Thymus (tissue), 11 donors: Measurements from ENCODE around the gene RRAGD. TPM values are rescaled to one million over a fixed set of nuclear protein-coding genes. Genes with fewer than 3 reads are reported as not detected.

Source experiments
- DNase-seq, 9 donors: peaks; one replicate each; pipeline ENCODE4 v3.0.0-alpha.2; 2013; ENCODE audit warnings: low spot score in 9 of 9, low read depth in 6 of 9, missing footprints in 1 of 9
- H3K27ac ChIP-seq, 2 donors: one replicate each; pipeline ENCODE4 v1.5.1; 2013; ENCODE audit warnings: control low read depth in 1 of 2, low read depth in 1 of 2, low read length in 1 of 2, mild to moderate bottlenecking in 1 of 2, moderate library complexity in 1 of 2
- H3K27me3 ChIP-seq, 2 donors: one replicate each; pipeline ENCODE4 v1.5.1; 2013; ENCODE audit warnings: low read length in 1 of 2; ENCODE audit not compliant: control insufficient read depth in 2 of 2, insufficient read depth in 1 of 2
- H3K36me3 ChIP-seq, 2 donors: one replicate each; pipeline ENCODE4 v1.5.1; 2013; ENCODE audit warnings: low read length in 1 of 2, mild to moderate bottlenecking in 1 of 2, moderate library complexity in 1 of 2; ENCODE audit not compliant: control insufficient read depth in 2 of 2, insufficient read depth in 2 of 2
- H3K4me1 ChIP-seq, 2 donors: one replicate each; pipeline ENCODE4 v1.5.1; 2013; ENCODE audit warnings: low read length in 2 of 2; ENCODE audit not compliant: control insufficient read depth in 2 of 2, insufficient read depth in 2 of 2
- H3K4me3 ChIP-seq, 2 donors: one replicate each; pipeline ENCODE4 v1.5.1; 2013; ENCODE audit warnings: low read length in 2 of 2, control low read depth in 1 of 2, mild to moderate bottlenecking in 1 of 2
- H3K9me3 ChIP-seq, 2 donors: one replicate each; pipeline ENCODE4 v1.5.1; 2013; ENCODE audit warnings: low read length in 1 of 2, mild to moderate bottlenecking in 1 of 2; ENCODE audit not compliant: control insufficient read depth in 2 of 2, insufficient read depth in 1 of 2
- WGBS: extraction: QIAGEN DNeasy Blood & Tissue Kit; methylation state at CpG from one replicate; pipeline ENCODE4 v1.1.7; 2013; 5-methylcytosine and 5-hydroxymethylcytosine counted together
- polyA plus RNA-seq: library from polyadenylated mRNA; stranded (reverse); fragments of 200-250 nt; gene quantifications from one replicate; pipeline ENCODE4 v1.2.3, GENCODE V29; 2013
- total RNA-seq: library from RNA; stranded (reverse); fragments of 120-200 nt; gene quantifications from one replicate; pipeline ENCODE4 v1.2.4, GENCODE V29; 2013
- donor health status: healthy.

Gene RRAGD
- total and polyA plus RNA-seq, 2 donors, result 13.0 to 17.9 TPM

DNA sequence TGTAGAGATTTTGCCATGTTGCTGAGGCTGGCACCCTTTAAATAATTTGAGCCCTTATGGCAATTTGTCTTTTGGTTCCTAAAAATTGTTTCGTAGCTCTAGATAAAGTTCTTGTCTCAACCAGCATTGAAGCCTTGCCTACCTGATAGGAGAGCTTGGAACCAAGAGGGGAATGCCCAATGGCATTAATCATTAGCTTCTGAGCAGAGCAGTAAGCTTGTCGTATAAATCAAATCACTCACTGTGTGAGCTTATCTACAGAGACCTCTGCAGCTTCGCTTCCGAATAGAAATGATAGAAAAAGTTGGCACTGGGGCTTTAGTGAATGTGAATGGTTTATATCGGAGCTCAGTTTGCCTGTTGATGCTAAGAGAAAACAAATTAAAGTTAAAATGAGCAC lies 31.6 kb upstream of the RRAGD start:
- 92% methylated on average over 5 of the region's 5 CpGs for WGBS
- Histone ChIP-seq H3K27me3 (no peaks in the 10 kb centered on the region), H3K36me3 (no peaks in the 10 kb centered on the region), H3K9me3 (no peaks in the 10 kb centered on the region), H3K4me3 (no peak overlapping the region), H3K27ac (no peak overlapping the region), H3K4me1 (no peaks in the 10 kb centered on the region)
- DNase-seq, result no peak

DNA sequence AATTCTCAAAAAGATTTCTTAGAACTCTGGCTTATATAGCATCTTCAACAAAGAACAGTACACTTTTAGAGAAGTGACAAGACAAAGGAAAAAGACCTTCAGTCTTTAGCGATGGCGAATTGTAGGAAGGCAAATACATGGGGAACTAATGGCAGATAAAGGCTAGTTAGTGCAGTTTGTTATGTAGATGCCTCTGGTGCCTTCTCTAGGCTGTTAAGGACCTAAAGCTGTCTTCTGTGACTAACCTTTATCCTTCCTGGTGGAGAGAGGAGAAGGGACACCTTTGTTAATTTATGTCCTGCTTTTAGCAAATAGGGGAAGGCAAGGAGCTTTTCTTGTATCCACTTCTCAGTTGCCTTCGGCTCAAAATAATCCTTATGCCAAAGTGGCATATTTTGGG lies 28.1 kb upstream of the RRAGD start:
- Histone ChIP-seq H3K36me3 (no peaks in the 10 kb centered on the region), H3K4me1 (no peaks in the 10 kb centered on the region), H3K4me3 (no peak overlapping the region), H3K9me3 (no peaks in the 10 kb centered on the region), H3K27me3 (peaks cover 0 to under 1% of the 10 kb centered on the region in 2 donors), H3K27ac (no peak overlapping the region)
- no peak for DNase-seq
- WGBS, result 95% methylated on average over 3 of the region's 3 CpGs

DNA sequence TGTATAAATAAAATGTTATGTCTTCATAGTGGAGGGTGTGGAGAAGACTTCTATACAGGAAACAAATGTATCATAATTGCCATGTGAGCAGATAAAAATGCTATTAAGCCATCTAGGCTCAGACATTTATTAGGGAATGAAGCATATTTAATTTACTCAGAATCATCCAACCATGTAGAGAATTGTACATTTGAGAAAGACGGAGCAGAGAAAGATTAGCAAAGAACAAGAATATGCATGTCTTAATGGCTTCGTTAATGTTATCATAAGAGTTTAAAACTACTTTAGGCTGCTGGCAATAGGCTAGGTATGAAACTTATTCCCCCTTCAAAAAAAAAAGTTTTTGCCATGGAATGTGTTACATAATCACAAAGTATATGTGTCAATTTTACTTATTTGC lies 26.9 kb upstream of the RRAGD start:
- no peaks in the 10 kb centered on the region for H3K9me3 ChIP-seq
- no peak overlapping the region for H3K4me3 ChIP-seq
- WGBS, result 94% methylated on average over 2 of the region's 2 CpGs
- H3K27me3 ChIP-seq, result peaks cover 0 to 11% of the 10 kb centered on the region in 2 donors
- H3K4me1 ChIP-seq, result no peaks in the 10 kb centered on the region
- DNase-seq, result no peak
- H3K27ac ChIP-seq, result no peak overlapping the region
- H3K36me3 ChIP-seq, result no peaks in the 10 kb centered on the region

DNA sequence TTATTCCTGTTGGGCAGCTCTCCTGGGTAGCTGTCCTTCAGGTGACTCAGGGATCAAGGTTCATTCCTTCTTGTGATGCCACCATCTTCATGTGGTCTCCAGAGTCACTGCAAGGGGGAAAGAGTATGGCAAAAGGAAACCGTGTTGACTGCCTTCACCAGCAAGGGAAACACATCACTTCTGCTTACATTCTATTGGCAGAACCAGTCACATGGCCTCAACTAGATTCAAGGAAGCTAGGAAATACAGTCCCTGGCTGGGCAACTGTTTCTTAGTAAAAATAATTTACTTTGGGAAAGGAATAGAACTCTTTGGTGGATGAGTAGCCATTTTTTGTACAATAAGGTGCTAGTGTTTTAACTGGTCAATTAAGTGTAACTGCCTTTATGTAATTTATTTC lies 26.2 kb upstream of the RRAGD start:
- H3K4me3 ChIP-seq, result no peak overlapping the region
- H3K9me3 ChIP-seq, result no peaks in the 10 kb centered on the region
- H3K4me1 ChIP-seq, result peaks cover 0 to 7% of the 10 kb centered on the region in 2 donors
- no peak overlapping the region for H3K27ac ChIP-seq
- H3K27me3 ChIP-seq, result peaks cover 5 to 19% of the 10 kb centered on the region in 2 donors
- no peak for DNase-seq
- 87% methylated on average over 1 of the region's 1 CpG for WGBS
- no peaks in the 10 kb centered on the region for H3K36me3 ChIP-seq

DNA sequence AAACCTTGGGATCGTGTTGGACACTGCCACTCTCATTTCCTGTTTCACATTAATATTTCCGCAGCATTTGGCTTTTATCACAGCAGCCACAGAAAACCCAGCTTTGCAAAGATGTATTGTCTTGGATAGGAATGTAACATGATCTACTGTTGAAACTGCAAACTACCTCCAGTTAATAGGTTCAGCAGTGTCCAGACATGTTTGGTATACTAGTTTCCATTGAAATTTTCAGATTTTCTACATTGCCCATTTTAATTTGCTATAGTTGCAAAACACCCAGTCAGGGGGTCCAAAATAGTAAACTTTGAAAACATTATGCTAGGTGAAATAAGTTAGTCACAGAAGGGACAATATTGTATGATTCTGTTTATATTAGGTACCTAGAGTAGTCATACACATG lies 24.2 kb upstream of the RRAGD start:
- WGBS, result 70% methylated on average over 2 of the region's 2 CpGs
- no peak for DNase-seq
- H3K4me1 ChIP-seq, result peaks cover 3 to 14% of the 10 kb centered on the region in 2 donors

DNA sequence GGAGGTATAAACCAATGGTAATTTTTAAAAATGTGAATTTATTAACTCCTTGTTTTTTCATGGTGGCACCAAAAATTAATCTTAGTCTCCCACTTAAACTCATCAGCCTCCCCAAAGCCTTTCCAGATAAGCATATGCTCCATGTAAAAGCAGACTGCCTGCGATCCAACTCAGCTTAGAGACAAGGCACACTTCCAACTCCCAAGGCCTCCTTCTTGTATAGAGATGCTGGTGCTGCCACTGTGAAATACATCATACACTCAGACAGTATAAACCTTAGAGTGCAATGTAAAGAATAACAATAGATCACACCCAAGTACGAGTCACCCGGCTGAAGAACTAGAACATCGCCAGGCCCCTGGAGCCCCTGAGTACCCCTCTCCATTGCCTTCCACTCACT lies 22.9 kb upstream of the RRAGD start:
- no peak for DNase-seq
- Histone ChIP-seq H3K27ac (peak overlapping the region in 1 of 2 donors; percentile 3), H3K4me1 (peaks cover 3 to 14% of the 10 kb centered on the region in 2 donors), H3K9me3 (no peaks in the 10 kb centered on the region), H3K36me3 (no peaks in the 10 kb centered on the region), H3K27me3 (peaks cover 5 to 20% of the 10 kb centered on the region in 2 donors), H3K4me3 (no peak overlapping the region)
- WGBS, result 94% methylated on average over 4 of the region's 4 CpGs

More for the DNA sequence above, 24.2 kb upstream of the RRAGD start:
- Histone ChIP-seq H3K27me3 (peaks cover 5 to 20% of the 10 kb centered on the region in 2 donors), H3K4me3 (no peak overlapping the region), H3K27ac (no peak overlapping the region), H3K36me3 (no peaks in the 10 kb centered on the region), H3K9me3 (no peaks in the 10 kb centered on the region)

DNA sequence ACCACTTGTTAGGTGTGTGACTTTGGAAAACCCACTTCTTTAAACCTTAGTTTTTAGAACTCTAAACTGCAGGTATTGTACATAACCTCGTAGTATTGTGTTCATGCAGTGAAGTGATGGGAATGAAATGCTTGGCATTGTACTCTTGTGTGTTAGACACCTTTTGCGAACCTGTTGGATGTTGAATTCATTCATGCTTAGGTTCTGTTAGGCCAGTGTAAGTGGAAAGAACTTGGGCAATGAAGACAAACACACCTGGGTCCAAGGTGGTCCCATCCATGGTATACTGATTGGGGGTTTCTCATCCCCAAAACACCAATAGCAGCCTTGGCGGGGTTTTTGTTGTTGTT lies 22.1 kb upstream of the RRAGD start:
- Histone ChIP-seq H3K27ac (no peak overlapping the region), H3K4me3 (peak overlapping the region; percentile 49 to 74), H3K9me3 (no peaks in the 10 kb centered on the region), H3K27me3 (peaks cover 5 to 20% of the 10 kb centered on the region in 2 donors), H3K36me3 (no peaks in the 10 kb centered on the region), H3K4me1 (peaks cover 3 to 14% of the 10 kb centered on the region in 2 donors)
- 95% methylated on average over 3 of the region's 3 CpGs for WGBS
- DNase-seq, result no peak

DNA sequence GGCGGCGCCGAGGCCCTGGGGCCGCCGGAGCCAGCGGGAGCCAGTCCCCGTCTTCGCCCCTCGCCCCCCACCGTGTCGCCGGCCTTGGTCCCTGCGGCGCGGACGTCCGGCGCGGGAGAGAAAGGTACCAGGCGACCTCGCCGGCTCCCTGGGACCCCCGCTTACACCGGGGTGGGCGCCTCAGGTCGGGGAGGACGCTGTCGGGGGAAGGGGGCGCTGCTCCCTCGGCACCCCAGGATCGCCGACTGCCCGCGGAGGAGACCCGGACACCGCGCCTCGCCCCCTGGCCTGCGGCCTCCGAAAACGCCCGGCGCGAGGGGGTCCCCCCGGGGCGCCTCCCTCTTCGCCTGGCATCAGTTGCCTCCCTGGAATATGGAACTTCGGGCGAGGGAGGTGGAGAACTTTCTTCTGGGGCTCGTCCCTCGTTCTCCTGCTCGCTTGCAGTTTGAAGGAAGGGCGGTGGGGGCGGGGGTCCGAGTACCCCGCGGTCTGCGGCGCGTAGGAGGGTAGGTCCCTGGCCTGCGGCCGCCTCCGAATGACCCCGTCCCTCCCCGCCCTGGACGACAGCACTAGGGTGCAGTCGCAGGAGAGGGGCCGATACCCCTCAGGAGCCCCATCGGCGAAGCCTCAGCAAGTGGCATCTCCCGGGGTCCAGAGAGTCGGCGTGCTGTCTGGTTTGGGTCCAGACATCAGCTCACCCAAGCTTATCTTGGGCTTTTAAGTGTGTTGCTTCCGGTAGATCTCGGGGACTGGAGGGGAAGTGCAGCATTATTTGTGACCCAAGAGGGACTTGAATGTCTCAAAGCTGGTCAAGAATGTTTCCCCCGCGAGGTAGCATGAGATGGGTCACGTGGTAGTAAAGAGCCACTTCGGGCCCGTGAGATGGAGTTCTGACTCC lies 21.4 kb upstream of the RRAGD start:
- H3K4me1 ChIP-seq, result peaks cover 3 to 14% of the 10 kb centered on the region in 2 donors

DNA sequence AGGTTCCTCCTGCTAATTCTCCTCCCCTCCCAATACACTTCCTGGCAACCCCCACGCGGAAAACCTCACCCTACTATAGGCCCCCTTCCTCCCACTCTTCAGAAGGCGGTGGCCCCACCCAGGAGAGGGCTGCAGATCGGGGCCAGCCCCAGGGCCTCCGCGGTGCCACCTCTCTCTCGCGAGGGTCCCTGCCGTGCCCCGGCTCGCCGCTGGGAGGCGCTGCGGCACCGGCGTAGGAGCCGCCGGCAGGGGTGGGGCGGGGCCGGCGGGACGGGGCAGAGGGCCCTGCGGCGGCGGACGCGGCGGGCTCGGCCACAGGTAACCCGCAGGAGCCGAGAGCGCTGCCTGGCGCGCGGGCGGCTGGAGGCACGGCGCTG lies 20.8 kb upstream of the RRAGD start, which contains the start of gene ANKRD6:
TSS of gene ANKRD6 (plus strand) at position 278 of the 377 bp plus-strand sequence. CDS start 133,825 bp downstream, outside the sequence.
- Histone ChIP-seq H3K4me3 (peak within 1 kb of the TSS; percentile 49 to 74), H3K9me3 (no peaks in the 10 kb centered on the region), H3K27ac (no peak within 1 kb of the TSS), H3K27me3 (peaks cover 5 to 20% of the 10 kb centered on the region in 2 donors), H3K36me3 (no peaks in the 10 kb centered on the region), H3K4me1 (peaks cover 3 to 14% of the 10 kb centered on the region in 2 donors)
- peak in 7 of 9 donors; percentile 65 to 87 (median 73) for DNase-seq
- WGBS, result under 1% methylated on average over 38 of the region's 38 CpGs

More for the DNA sequence above, 21.4 kb upstream of the RRAGD start:
- no peaks in the 10 kb centered on the region for H3K9me3 ChIP-seq
- DNase-seq, result peak in 3 of 9 donors; percentile 22 to 46 (median 25)
- WGBS, result 3% methylated on average over 80 of the region's 80 CpGs
- no peak overlapping the region for H3K27ac ChIP-seq
- H3K4me3 ChIP-seq, result peak overlapping the region; percentile 49 to 74
- H3K36me3 ChIP-seq, result no peaks in the 10 kb centered on the region
- peaks cover 5 to 20% of the 10 kb centered on the region in 2 donors for H3K27me3 ChIP-seq
